Measurements from ENCODE around the gene UNC13D.
A peak's percentile ranks its signal among the peaks of the same experiment; 100 is the strongest.
"Not testable (repeated sequence)": the region's sequence is repeated elsewhere in the genome, so short reads cannot be mapped to it uniquely, and the experiment has no call there.

UNC13D gene

GRCh38 chr17:75874323-75875181 lies 30.3 kb upstream of the UNC13D start:
- no peak for DNase-seq

GRCh38 chr17:75873587-75874322 lies 29.6 kb upstream of the UNC13D start:
- no peak for DNase-seq

GRCh38 chr17:75872434-75873351 lies 28.5 kb upstream of the UNC13D start:
- DNase-seq, result peak; percentile 83

- not testable (repeated sequence) for DNase-seq
Observed at GRCh38 chr17:75870228-75870627, 26.0 kb upstream of the UNC13D start.

GRCh38 chr17:75869282-75870141 lies 25.3 kb upstream of the UNC13D start:
- peak; percentile 69 for DNase-seq

- DNase-seq, result not testable (repeated sequence)
Observed at GRCh38 chr17:75868730-75869281, 24.6 kb upstream of the UNC13D start.

- DNase-seq, result not testable (repeated sequence)
Observed at GRCh38 chr17:75865404-75866188, 21.4 kb upstream of the UNC13D start.

GRCh38 chr17:75864887-75865286 lies 20.7 kb upstream of the UNC13D start:
- not testable (repeated sequence) for DNase-seq

- peak; percentile 89 for DNase-seq
Observed at GRCh38 chr17:75864448-75864871, 20.3 kb upstream of the UNC13D start.

GRCh38 chr17:75861927-75862317 lies 17.7 kb upstream of the UNC13D start:
- no peak for DNase-seq

- DNase-seq, result not testable (repeated sequence)
Observed at GRCh38 chr17:75859358-75859757, 15.2 kb upstream of the UNC13D start.

- DNase-seq, result no peak
Observed at GRCh38 chr17:75856062-75856756, 12.0 kb upstream of the UNC13D start.

GRCh38 chr17:75855310-75856061 lies 11.3 kb upstream of the UNC13D start, which contains the start of gene WBP2:
WBP2 (minus strand) TSS chr17:75855335; CDS start chr17:75855297, 38 bp downstream.
- DNase-seq, result peak; percentile 99

- DNase-seq, result no peak
Observed at GRCh38 chr17:75854881-75855309, 10.7 kb upstream of the UNC13D start.

- no peak for DNase-seq
Observed at GRCh38 chr17:75854101-75854748, 10.0 kb upstream of the UNC13D start.

GRCh38 chr17:75853433-75853832 lies 9.2 kb upstream of the UNC13D start:
- no peak for DNase-seq

- not testable (repeated sequence) for DNase-seq
Observed at GRCh38 chr17:75851693-75851991, 7.4 kb upstream of the UNC13D start.

- DNase-seq, result no peak
Observed at GRCh38 chr17:75850928-75851692, 6.9 kb upstream of the UNC13D start.

All from right hindlimb (tissue), 1 donor.